Common myeloid progenitor, CD34-positive (primary cell): ENCODE measurements around the gene SPNS3.

Experiments
- CTCF ChIA-PET: fragments of 350-600 bp; sonication (Branson Sonifier 250); formaldehyde crosslinking; loops from one replicate; lab custom pipeline; 2021; ENCODE audit warnings: antibody characterized with exemption; lab: Charles Lee
- POLR2A ChIA-PET: fragments of 350-600 bp; sonication (Branson Sonifier 250); formaldehyde crosslinking; loops from one replicate; lab custom pipeline; 2021; ENCODE audit warnings: antibody characterized with exemption; lab: Charles Lee
- DNase-seq, 3 donors: peaks; one replicate each; pipeline versions ENCODE4 v3.0.0 to v3.0.0-alpha.2; 2013
- H3K27ac ChIP-seq, 2 experiments: 1 replicate in 1 of 2; 2 replicates in 1 of 2; pipeline ENCODE4 v1.7.0; 2013; ENCODE audit warnings: inconsistent platforms in 2 of 2, low read length in 2 of 2, mild to moderate bottlenecking in 2 of 2, low read depth in 1 of 2, moderate library complexity in 1 of 2; ENCODE audit not compliant: severe bottlenecking in 2 of 2, insufficient read depth in 1 of 2, poor library complexity in 1 of 2
- H3K27me3 ChIP-seq, 5 experiments: replicated peaks in 2 of 5; 1 replicate in 3 of 5; 2 replicates in 2 of 5; pipeline versions ENCODE4 v1.6.1 to v1.7.0; 2013; ENCODE audit warnings: low read length in 4 of 5, mild to moderate bottlenecking in 2 of 5, moderate library complexity in 2 of 5, inconsistent platforms in 1 of 5; ENCODE audit not compliant: insufficient read depth in 5 of 5, control insufficient read depth in 4 of 5
- H3K36me3 ChIP-seq, 4 experiments: 1 replicate in 2 of 4; 2 replicates in 2 of 4; pipeline versions ENCODE4 v1.6.1 to v1.7.0; 2013; ENCODE audit warnings: low read length in 3 of 4, control low read depth in 1 of 4, mild to moderate bottlenecking in 1 of 4; ENCODE audit not compliant: control insufficient read depth in 4 of 4, insufficient read depth in 4 of 4
- H3K4me1 ChIP-seq, 4 experiments: 1 replicate in 3 of 4; 2 replicates in 1 of 4; pipeline versions ENCODE4 v1.6.1 to v1.7.1; 2013; ENCODE audit warnings: low read length in 3 of 4, mild to moderate bottlenecking in 3 of 4, control low read depth in 1 of 4, inconsistent platforms in 1 of 4, moderate library complexity in 1 of 4; ENCODE audit not compliant: control insufficient read depth in 4 of 4, insufficient read depth in 4 of 4; ENCODE audit errors: control extremely low read depth in 1 of 4
- H3K4me3 ChIP-seq, 7 experiments: 1 replicate in 4 of 7; 2 replicates in 3 of 7; pipeline versions ENCODE4 v1.5.1 to v1.7.0; 2013; ENCODE audit warnings: mild to moderate bottlenecking in 7 of 7, low read length in 6 of 7, moderate library complexity in 6 of 7, inconsistent platforms in 2 of 7, low read depth in 2 of 7, control low read depth in 1 of 7; ENCODE audit not compliant: insufficient read depth in 4 of 7, control insufficient read depth in 1 of 7; ENCODE audit errors: extremely low read depth in 1 of 7
- H3K9me3 ChIP-seq, 5 experiments: 1 replicate in 4 of 5; 2 replicates in 1 of 5; pipeline versions ENCODE4 v1.6.1 to v1.7.1; 2013; ENCODE audit warnings: low read length in 4 of 5, mild to moderate bottlenecking in 2 of 5, inconsistent platforms in 1 of 5, low read depth in 1 of 5, moderate library complexity in 1 of 5; ENCODE audit not compliant: control insufficient read depth in 4 of 5, insufficient read depth in 2 of 5; ENCODE audit errors: control extremely low read depth in 1 of 5
- WGBS: methylation state at CpG from one replicate; pipeline ENCODE4 v1.1.5; 2013; ENCODE audit not compliant: insufficient coverage; 5-methylcytosine and 5-hydroxymethylcytosine counted together

The SPNS3 gene

DNA sequence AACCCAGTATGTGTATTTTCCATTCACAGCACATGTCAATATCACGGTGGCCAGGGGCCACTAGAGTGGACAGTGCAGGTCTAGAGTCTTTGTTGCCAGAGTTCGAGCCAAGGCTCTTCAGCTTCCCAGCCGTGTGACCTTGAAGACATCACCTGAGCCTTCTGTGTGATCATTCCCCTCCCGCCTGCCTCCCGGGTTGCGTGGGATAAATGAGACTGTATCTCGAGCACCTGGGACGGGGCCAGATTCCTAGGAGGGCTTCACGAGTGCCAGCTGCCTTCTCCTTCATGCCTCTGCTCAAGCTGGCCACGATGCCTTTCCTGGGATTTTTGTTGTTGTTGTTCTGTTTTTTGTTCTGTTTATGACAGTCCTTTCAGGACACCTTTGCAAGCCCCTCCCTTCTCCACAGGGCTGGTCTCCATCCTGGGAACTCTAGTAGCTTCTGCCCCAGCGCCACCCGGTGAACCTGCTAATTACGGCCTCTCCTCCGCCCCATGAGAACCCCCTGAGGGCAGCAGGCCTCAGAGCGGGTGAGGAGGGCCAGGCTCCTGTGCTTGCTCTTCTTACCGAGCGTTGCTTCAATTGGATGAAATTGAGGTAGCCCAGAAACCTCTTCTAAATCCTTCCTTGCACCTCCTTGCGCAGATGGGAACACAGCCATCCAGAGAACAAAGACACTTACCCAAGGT, 68.9 kb downstream of the SPNS3 start:
- ChIA-PET POLR2A (interaction anchor here (0.7 kb wide), 1 partner anchor 82 kb away, joined by 3 read pairs; no protein-coding TSS in a partner anchor), CTCF (interaction anchor here (1.6 to 4.3 kb wide), 2 partner anchors 21 to 82 kb away, joined by 5 to 24 read pairs; no protein-coding TSS in a partner anchor)
- no peak for DNase-seq
- H3K36me3 ChIP-seq, result peaks cover 0 to 19% (median 2%) of the 10 kb centered on the region in 4 experiments
- peaks cover 9 to 94% (median 87%) of the 10 kb centered on the region in 4 experiments for H3K4me1 ChIP-seq
- H3K27ac ChIP-seq, result peak overlapping the region in 1 of 2 experiments; percentile 75
- whole genome bisulfite sequencing, result 97% methylated on average over 14 of the region's 18 CpGs
- peak overlapping the region in 1 of 7 experiments; percentile 10 for H3K4me3 ChIP-seq
- no peaks in the 10 kb centered on the region for H3K27me3 ChIP-seq
- no peaks in the 10 kb centered on the region for H3K9me3 ChIP-seq

DNA sequence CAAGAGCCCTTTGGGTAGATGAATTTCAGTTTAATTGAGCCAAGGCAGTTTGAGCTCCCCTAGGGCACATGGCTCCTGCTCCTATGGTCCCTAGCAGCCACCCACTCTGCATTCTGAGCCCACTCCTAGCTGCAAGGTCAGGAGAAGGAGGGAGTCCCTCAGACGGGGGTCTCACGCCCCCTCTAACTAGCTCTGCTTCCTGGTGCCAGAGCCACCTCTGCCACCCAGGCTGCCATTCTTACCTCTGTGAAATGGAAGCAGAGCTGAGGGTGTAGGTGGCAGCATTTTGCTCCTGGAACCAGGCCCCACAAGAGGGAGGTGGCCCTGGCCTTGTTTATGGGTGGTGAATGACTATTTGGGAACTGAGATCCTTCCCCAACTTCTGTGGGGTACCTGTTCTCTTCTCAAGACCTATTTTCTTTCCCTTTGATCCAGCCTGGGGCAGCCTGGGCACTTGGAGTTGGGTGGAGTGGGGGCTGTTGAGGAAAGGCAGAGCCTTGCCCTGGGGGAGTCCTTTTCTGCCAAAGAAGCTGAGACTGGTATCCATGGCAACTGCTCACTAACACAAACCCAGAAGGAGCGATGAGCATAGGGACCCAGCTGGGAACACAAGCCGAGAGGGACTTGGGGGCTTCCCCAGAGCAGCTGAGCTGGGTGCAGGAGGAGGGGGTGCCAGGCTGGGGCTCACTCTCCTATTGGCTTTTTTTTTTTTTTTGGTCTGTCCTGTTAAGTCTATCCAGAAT, 69.7 kb downstream of the SPNS3 start:
- POLR2A ChIA-PET, result interaction anchor here (0.6 to 0.7 kb wide), 2 partner anchors 83 to 95 kb away, joined by 3 to 4 read pairs; no protein-coding TSS in a partner anchor
- peak overlapping the region; percentile 64 to 75 for H3K27ac ChIP-seq
- peaks cover 0 to 19% (median 2%) of the 10 kb centered on the region in 4 experiments for H3K36me3 ChIP-seq
- peaks cover 9 to 95% (median 90%) of the 10 kb centered on the region in 4 experiments for H3K4me1 ChIP-seq
- no peaks in the 10 kb centered on the region for H3K9me3 ChIP-seq
- peak in 2 of 3 donors; percentile 74 to 75 for DNase-seq
- CTCF ChIA-PET, result interaction anchor here (0.6 to 1.6 kb wide), 6 partner anchors 16 to 88 kb away, joined by 3 to 5 read pairs (median 4); no protein-coding TSS in a partner anchor
- H3K4me3 ChIP-seq, result peak overlapping the region in 2 of 7 experiments; percentile 10 to 47
- 80% methylated on average over 2 of the region's 4 CpGs for WGBS
- no peaks in the 10 kb centered on the region for H3K27me3 ChIP-seq

DNA sequence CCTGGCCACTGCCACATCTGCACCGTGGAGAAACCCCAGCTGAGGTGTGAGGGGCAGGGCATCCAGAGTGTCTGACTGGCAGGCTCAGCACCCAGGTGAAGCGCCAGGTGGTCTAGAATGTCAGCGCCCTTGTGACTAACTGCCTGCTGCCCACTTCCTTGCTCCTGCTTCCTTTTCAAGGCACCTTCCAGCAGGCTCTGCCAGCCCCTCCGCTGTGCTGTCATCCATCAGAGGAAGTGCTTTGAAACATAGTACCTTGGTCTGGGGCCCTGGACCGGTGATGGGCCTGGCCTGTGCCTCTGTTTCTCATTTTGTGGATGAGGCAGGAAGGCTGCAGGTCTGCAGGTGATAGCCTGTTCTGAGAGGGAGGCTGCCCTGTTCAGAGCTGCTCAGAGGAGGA, 70.4 kb downstream of the SPNS3 start:
- no peaks in the 10 kb centered on the region for H3K27me3 ChIP-seq
- peak overlapping the region in 1 of 2 experiments; percentile 75 for H3K27ac ChIP-seq
- peaks cover 11 to 100% (median 96%) of the 10 kb centered on the region in 4 experiments for H3K4me1 ChIP-seq
- DNase-seq, result peak in 1 of 3 donors; percentile 55
- peak overlapping the region in 2 of 7 experiments; percentile 10 to 47 for H3K4me3 ChIP-seq
- ChIA-PET POLR2A (no interaction called here), CTCF (interaction anchor here (0.6 to 2.1 kb wide), 5 partner anchors 16 to 89 kb away, joined by 3 to 10 read pairs (median 4); no protein-coding TSS in a partner anchor)
- WGBS, result 12% methylated on average over 4 of the region's 5 CpGs
- H3K9me3 ChIP-seq, result no peaks in the 10 kb centered on the region
- peaks cover 0 to 19% (median 2%) of the 10 kb centered on the region in 4 experiments for H3K36me3 ChIP-seq

DNA sequence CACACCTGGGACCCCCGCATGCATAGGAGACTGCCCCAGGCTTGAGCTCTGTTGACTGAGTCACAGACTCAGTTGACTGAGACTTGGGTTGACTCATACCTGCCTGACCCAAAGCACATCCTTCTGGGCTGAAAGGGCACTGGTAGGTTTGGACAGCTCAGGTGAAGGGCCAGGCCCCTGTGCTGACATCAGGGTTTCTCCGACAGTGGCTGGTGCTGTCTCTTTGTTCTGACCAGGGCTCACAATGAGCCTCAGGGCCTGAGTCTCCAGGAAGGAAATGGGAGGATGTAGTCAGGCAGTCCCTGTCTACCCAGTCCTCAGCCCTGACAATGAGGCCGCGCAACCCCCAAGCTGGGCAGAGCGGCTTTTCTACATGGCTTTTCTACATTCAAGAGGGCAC, 71.4 kb downstream of the SPNS3 start:
- CTCF ChIA-PET, result interaction anchor here (0.7 to 2.1 kb wide), 4 partner anchors 24 to 89 kb away, joined by 3 to 10 read pairs (median 3); no protein-coding TSS in a partner anchor
- 72% methylated on average over 4 of the region's 5 CpGs for WGBS
- Histone ChIP-seq H3K9me3 (no peaks in the 10 kb centered on the region), H3K4me1 (peaks cover 9 to 100% (median 98%) of the 10 kb centered on the region in 4 experiments), H3K27ac (no peak overlapping the region), H3K4me3 (peak overlapping the region in 2 of 7 experiments; percentile 19 to 39), H3K36me3 (peaks cover 0 to 21% (median 2%) of the 10 kb centered on the region in 4 experiments), H3K27me3 (no peaks in the 10 kb centered on the region)
- DNase-seq, result no peak
- POLR2A ChIA-PET, result interaction anchor here (1.5 kb wide), 1 partner anchor 60 kb away, joined by 5 read pairs; no protein-coding TSS in a partner anchor

DNA sequence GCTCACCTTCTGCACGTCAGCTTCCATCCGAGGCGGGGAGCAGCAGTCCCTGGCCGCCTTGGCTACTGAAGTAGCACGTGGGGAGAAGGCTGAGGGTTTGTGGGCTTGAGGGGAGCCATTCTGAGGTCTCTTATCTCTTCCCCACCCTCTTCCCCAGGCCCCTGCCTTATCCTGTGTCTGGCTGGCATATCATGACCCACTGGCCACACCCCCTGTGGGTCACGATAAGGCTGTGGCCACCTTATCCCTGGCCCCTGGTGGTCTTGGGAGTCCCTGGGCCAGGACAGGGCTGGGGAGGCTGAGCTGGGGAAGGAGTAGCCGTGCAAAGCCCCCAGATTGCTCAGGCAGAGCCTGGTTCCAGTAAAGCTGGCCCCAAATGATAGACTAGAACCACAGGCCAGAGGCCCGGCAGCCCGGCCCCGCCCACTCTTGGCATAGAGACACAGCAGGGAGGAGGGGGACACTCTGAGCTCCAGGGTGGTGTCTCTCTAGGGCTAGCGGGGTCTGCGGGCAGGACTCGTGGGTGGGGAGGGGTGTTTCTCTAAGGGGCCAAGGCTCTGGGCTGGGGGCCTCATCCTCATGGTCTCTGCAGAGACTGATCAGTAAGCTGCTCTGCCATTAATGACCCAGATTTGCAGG, 72.6 kb downstream of the SPNS3 start:
- peak; percentile 83 to 93 (median 89) for DNase-seq
- Histone ChIP-seq H3K9me3 (no peaks in the 10 kb centered on the region), H3K36me3 (peaks cover 0 to 27% (median 2%) of the 10 kb centered on the region in 4 experiments), H3K4me3 (peak overlapping the region in 3 of 7 experiments; percentile 2 to 39 (median 33)), H3K4me1 (peaks cover 9 to 100% (median 98%) of the 10 kb centered on the region in 4 experiments), H3K27ac (no peak overlapping the region), H3K27me3 (no peaks in the 10 kb centered on the region)
- CTCF ChIA-PET, result interaction anchor here (0.7 to 2.1 kb wide), 4 partner anchors 24 to 34 kb away, joined by 3 to 10 read pairs (median 3); no protein-coding TSS in a partner anchor
- 11% methylated on average over 8 of the region's 13 CpGs for WGBS
- POLR2A ChIA-PET, result interaction anchor here (0.6 to 1.5 kb wide), 2 partner anchors 61 to 297 kb away, joined by 3 to 5 read pairs; no protein-coding TSS in a partner anchor

DNA sequence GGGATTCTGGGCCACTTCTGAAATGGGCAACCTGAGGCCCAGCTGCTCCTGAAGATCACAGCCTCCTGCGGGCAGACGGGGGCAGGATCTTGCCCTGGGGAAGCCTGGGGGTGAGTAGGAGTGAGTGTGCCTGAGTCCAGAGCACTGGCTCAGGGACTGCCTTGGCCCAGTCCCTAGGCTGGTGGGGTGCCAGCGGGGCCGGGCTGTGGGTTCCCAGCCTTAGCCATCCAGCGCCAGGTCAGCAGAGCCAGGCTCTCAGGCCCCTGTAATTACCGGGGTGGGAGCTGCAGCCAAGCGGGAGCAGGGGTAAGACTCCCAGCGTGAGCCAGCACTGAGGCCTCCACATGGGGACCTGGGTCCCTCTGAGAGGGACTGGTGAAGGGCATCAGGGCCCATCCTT, 73.2 kb downstream of the SPNS3 start:
- H3K36me3 ChIP-seq, result peaks cover 0 to 33% (median 2%) of the 10 kb centered on the region in 4 experiments
- CTCF ChIA-PET, result interaction anchor here (0.7 to 1.8 kb wide), 3 partner anchors 13 to 33 kb away, joined by 3 to 4 read pairs (median 3); no protein-coding TSS in a partner anchor

More for the DNA sequence above, 73.2 kb downstream of the SPNS3 start:
- 87% methylated on average over 8 of the region's 8 CpGs for WGBS
- H3K27ac ChIP-seq, result no peak overlapping the region
- no peaks in the 10 kb centered on the region for H3K27me3 ChIP-seq
- DNase-seq, result no peak
- H3K4me3 ChIP-seq, result peak overlapping the region in 1 of 7 experiments; percentile 4
- H3K4me1 ChIP-seq, result peaks cover 9 to 100% (median 99%) of the 10 kb centered on the region in 4 experiments
- POLR2A ChIA-PET, result interaction anchor here (1.5 kb wide), 1 partner anchor 62 kb away, joined by 5 read pairs; no protein-coding TSS in a partner anchor
- no peaks in the 10 kb centered on the region for H3K9me3 ChIP-seq
